HCT116 (cell line): ENCODE results near the gene PTDSS2. TPM values are rescaled to one million over a fixed set of nuclear protein-coding genes. Genes with fewer than 3 reads are reported as not detected.

Experiments used
- ATAC-seq: fragments of 200-7000 bp; cut with Tn5 transposase; 2 replicates; pipeline ENCODE4 v1.9.1; 2020; ENCODE audit warnings: mild to moderate bottlenecking, moderate library complexity
- BruUV-seq: library from RNA; stranded (reverse); fragments of 400-500 nt; replicated peaks from 2 replicates; lab custom pipeline; 2021; lab: Mats Ljungman, UMichigan
- CTCF ChIA-PET: fragments of 300-600 bp; sonication (Branson Sonifier 250); formaldehyde crosslinking; loops from one replicate; lab custom pipeline; 2021; ENCODE audit warnings: antibody characterized with exemption; lab: Charles Lee
- POLR2A ChIA-PET: fragments of 300-600, 350-600 bp; sonication (Branson Sonifier 250); formaldehyde crosslinking; loops from one replicate; lab custom pipeline; 2021; ENCODE audit warnings: antibody characterized with exemption; lab: Charles Lee
- RAD21 ChIA-PET, 2 experiments: fragments of 300-600 bp; sonication (Branson Sonifier 250); formaldehyde crosslinking; loops; one replicate each; lab custom pipeline; 2023; ENCODE audit warnings: low total read pairs in 2 of 2; ENCODE audit not compliant: uncharacterized antibody in 2 of 2, unreplicated experiment in 2 of 2, low non-redundant PET in 1 of 2; lab: Charles Lee
- DNase-seq: peaks from one replicate; pipeline ENCODE4 v3.0.0-alpha.2; 2010; ENCODE audit warnings: low read depth, low spot score
- H2AFZ ChIP-seq: fragments of 200-600 bp; shearing (Covaris generic), sonication (generic); 2 replicates; pipeline ENCODE4 v1.6.1; 2017; ENCODE audit warnings: low read depth, mixed run types, mixed read lengths, antibody characterized with exemption, low read length; ENCODE audit not compliant: poor library complexity, severe bottlenecking
- H3K27ac ChIP-seq: 2 replicates; pipeline ENCODE4 v1.5.1; 2012; ENCODE audit warnings: low read depth, low read length
- H3K27me3 ChIP-seq: fragments of 200-600 bp; sonication (generic); 2 replicates; pipeline ENCODE4 v1.6.1; 2016; ENCODE audit warnings: mixed run types, low read length, mixed read lengths; ENCODE audit not compliant: insufficient read depth
- H3K36me3 ChIP-seq, 2 experiments: fragments of 200-500 bp in 1 of 2; fragments of 200-600 bp in 1 of 2; sonication (Bioruptor generic) in 1 of 2; sonication (generic) in 1 of 2; 2 replicates each; pipeline versions ENCODE4 v1.5.1 to v1.6.1; 2014 to 2016; ENCODE audit warnings: low read length in 2 of 2, inconsistent platforms in 1 of 2, mixed read lengths in 1 of 2, mixed run types in 1 of 2; ENCODE audit not compliant: insufficient read depth in 2 of 2, control insufficient read depth in 1 of 2
- H3K4me1 ChIP-seq, 2 experiments: fragments of 200-600 bp in 1 of 2; sonication (generic) in 1 of 2; 2 replicates each; pipeline versions ENCODE4 v1.5.1 to v1.6.1; 2012 to 2017; ENCODE audit warnings: low read length in 2 of 2, inconsistent platforms in 1 of 2, mild to moderate bottlenecking in 1 of 2, mixed read lengths in 1 of 2, mixed run types in 1 of 2, moderate library complexity in 1 of 2; ENCODE audit not compliant: insufficient read depth in 2 of 2, control insufficient read depth in 1 of 2
- H3K4me2 ChIP-seq: fragments of 200-600 bp; sonication (generic); 2 replicates; pipeline ENCODE4 v1.6.1; 2017; ENCODE audit warnings: mixed run types, low read length, mixed read lengths
- H3K4me3 ChIP-seq, 2 experiments: fragments of 200-600 bp in 1 of 2; sonication (generic) in 1 of 2; replicated peaks in 1 of 2; 2 replicates each; pipeline ENCODE4 v1.5.1; 2011 to 2016; ENCODE audit warnings: low read length in 2 of 2, control low read depth in 1 of 2, low read depth in 1 of 2, mild to moderate bottlenecking in 1 of 2, mixed read lengths in 1 of 2, mixed run types in 1 of 2
- H3K79me2 ChIP-seq: fragments of 200-600 bp; sonication (generic); 2 replicates; pipeline ENCODE4 v1.6.1; 2017; ENCODE audit warnings: mild to moderate bottlenecking, mixed run types, low read length, moderate library complexity, mixed read lengths; ENCODE audit not compliant: insufficient read depth
- H3K9ac ChIP-seq: fragments of 200-600 bp; sonication (generic); 2 replicates; pipeline ENCODE4 v1.6.1; 2016; ENCODE audit warnings: low read length, mixed read lengths
- H3K9me2 ChIP-seq: fragments of 200-600 bp; sonication (generic), shearing (Covaris generic); 2 replicates; pipeline ENCODE4 v1.6.1; 2017; ENCODE audit warnings: mixed run types, mild to moderate bottlenecking, moderate library complexity; ENCODE audit not compliant: insufficient read depth
- H3K9me3 ChIP-seq, 2 experiments: fragments of 200-500 bp in 1 of 2; fragments of 200-600 bp in 1 of 2; sonication (Bioruptor generic) in 1 of 2; sonication (generic) in 1 of 2; 2 replicates each; pipeline ENCODE4 v1.6.1; 2014 to 2017; ENCODE audit warnings: low read length in 2 of 2, mixed read lengths in 2 of 2, inconsistent platforms in 1 of 2, low read depth in 1 of 2, mild to moderate bottlenecking in 1 of 2, mixed run types in 1 of 2, moderate library complexity in 1 of 2; ENCODE audit not compliant: control insufficient read depth in 1 of 2, insufficient read depth in 1 of 2
- H4K20me1 ChIP-seq: fragments of 200-600 bp; sonication (generic), shearing (Covaris generic); 2 replicates; pipeline ENCODE4 v1.6.1; 2017; ENCODE audit warnings: mixed run types, mild to moderate bottlenecking, moderate library complexity; ENCODE audit not compliant: insufficient read depth
- FOSL1 ChIP-seq: IDR thresholded peaks from 2 replicates; pipeline ENCODE4 v1.6.1; 2012; ENCODE audit warnings: low read depth
- JUND ChIP-seq: IDR thresholded peaks from 2 replicates; pipeline ENCODE4 v1.6.1; 2012
- POLR2AphosphoS5 ChIP-seq: IDR thresholded peaks from 2 replicates; pipeline ENCODE4 v1.6.1; 2011; ENCODE audit warnings: mild to moderate bottlenecking, low read depth, low read length, moderate library complexity
- REST ChIP-seq: IDR thresholded peaks from 2 replicates; pipeline ENCODE4 v1.6.1; 2012; ENCODE audit warnings: low read depth
- SIN3A ChIP-seq: IDR thresholded peaks from 2 replicates; pipeline ENCODE4 v1.6.1; 2012; ENCODE audit warnings: low read depth
- SRF ChIP-seq: IDR thresholded peaks from 2 replicates; pipeline ENCODE4 v1.6.1; 2012; ENCODE audit warnings: low read depth
- TCF7L2 ChIP-seq: IDR thresholded peaks from 2 replicates; pipeline ENCODE4 v1.7.0; 2011; ENCODE audit warnings: borderline replicate concordance, inconsistent platforms; ENCODE audit not compliant: insufficient read depth, insufficient read length; ENCODE audit errors: extremely low read depth
- ZNF274 ChIP-seq: fragments of 200-500 bp; sonication (Bioruptor generic); IDR thresholded peaks from 2 replicates; pipeline ENCODE4 v1.6.1; 2014; ENCODE audit warnings: mild to moderate bottlenecking, low read depth, low read length, inconsistent platforms
- intact Hi-C: fragments of 100-400 bp; cut with micrococcal nuclease; formaldehyde crosslinking; loops from 2 replicates; pipeline ENCODE4 v1.10.0; 2022
- total RNA-seq: library from RNA; stranded (reverse); gene quantifications from one replicate; pipeline ENCODE4 v1.2.1, GENCODE V29; 2021; ENCODE audit not compliant: unreplicated experiment

PTDSS2 gene
- total RNA-seq, 1 experiment from 2014 or later = 40.1 TPM

GRCh38 chr11:445765-446588, 4.1 kb upstream of the PTDSS2 start:
- no peak for DNase-seq
- intact Hi-C loops = loop anchor here (5.0 kb wide), 2 partner anchors 39 to 61 kb away; partner anchors contain the start of gene RNH1
- Histone ChIP-seq H3K9ac (no peak overlapping the region), H3K4me1 (peaks cover 24 to 50% of the 10 kb centered on the region in 2 experiments), H3K9me2 (no peaks in the 10 kb centered on the region), H3K4me2 (no peak overlapping the region), H3K4me3 (no peak overlapping the region), H3K79me2 (peaks cover 19% of the 10 kb centered on the region), H3K36me3 (no peaks in the 10 kb centered on the region), H2AFZ (no peak overlapping the region), H4K20me1 (no peaks in the 10 kb centered on the region), H3K27me3 (no peaks in the 10 kb centered on the region), H3K9me3 (no peaks in the 10 kb centered on the region), H3K27ac (no peak overlapping the region)
- BruUV-seq = no TSS peak
- ChIA-PET RAD21 (no interaction called here), CTCF (no interaction called here), POLR2A (no interaction called here)
- TF ChIP-seq ZNF274 = no peak
- no peak for TF ChIP-seq FOSL1
- no peak for TF ChIP-seq POLR2AphosphoS5
- no peak for TF ChIP-seq REST
- no peak for TF ChIP-seq TCF7L2
- TF ChIP-seq SRF = no peak
- TF ChIP-seq JUND = no peak
- TF ChIP-seq SIN3A = no peak
- no peak for ATAC-seq
